Keratinocyte (primary cell): ENCODE results near the gene SEC16B.

Experiments used
- EZH2 ChIP-seq: IDR thresholded peaks from one replicate; pipeline ENCODE4 v1.6.1; 2012; ENCODE audit warnings: inconsistent platforms, mild to moderate bottlenecking, low read length, moderate library complexity
- TF ChIP-seq, protein P1 (sequence below), 3 experiments: IDR thresholded peaks in 1 of 3; conservative IDR thresholded peaks in 1 of 3; optimal IDR thresholded peaks in 1 of 3; 2 replicates in 2 of 3; 3 replicates in 1 of 3; pipeline versions ENCODE3 to v1.5.1; 2011; ENCODE audit warnings: low read length in 3 of 3, mild to moderate bottlenecking in 3 of 3, moderate library complexity in 2 of 3, control low read depth in 1 of 3, inconsistent platforms in 1 of 3; ENCODE audit not compliant: insufficient read depth in 2 of 3; ENCODE audit errors: extremely low read depth in 1 of 3

- TF ChIP-seq, protein P1, sequence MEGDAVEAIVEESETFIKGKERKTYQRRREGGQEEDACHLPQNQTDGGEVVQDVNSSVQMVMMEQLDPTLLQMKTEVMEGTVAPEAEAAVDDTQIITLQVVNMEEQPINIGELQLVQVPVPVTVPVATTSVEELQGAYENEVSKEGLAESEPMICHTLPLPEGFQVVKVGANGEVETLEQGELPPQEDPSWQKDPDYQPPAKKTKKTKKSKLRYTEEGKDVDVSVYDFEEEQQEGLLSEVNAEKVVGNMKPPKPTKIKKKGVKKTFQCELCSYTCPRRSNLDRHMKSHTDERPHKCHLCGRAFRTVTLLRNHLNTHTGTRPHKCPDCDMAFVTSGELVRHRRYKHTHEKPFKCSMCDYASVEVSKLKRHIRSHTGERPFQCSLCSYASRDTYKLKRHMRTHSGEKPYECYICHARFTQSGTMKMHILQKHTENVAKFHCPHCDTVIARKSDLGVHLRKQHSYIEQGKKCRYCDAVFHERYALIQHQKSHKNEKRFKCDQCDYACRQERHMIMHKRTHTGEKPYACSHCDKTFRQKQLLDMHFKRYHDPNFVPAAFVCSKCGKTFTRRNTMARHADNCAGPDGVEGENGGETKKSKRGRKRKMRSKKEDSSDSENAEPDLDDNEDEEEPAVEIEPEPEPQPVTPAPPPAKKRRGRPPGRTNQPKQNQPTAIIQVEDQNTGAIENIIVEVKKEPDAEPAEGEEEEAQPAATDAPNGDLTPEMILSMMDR (optimal IDR thresholded peaks at IDR 0.05 in 1 of 3, IDR thresholded peaks at IDR 0.05 in 1 of 3, conservative IDR thresholded peaks at IDR 0.05 in 1 of 3; ENCODE audit: extremely low read depth in 1 of 3, insufficient read depth in 2 of 3, low read length in 3 of 3) = no peak
- no peak for TF ChIP-seq EZH2
Measured at GRCh38 chr1:178006043-178006442, 36.2 kb upstream of the SEC16B start.
